GM12878 (cell line): ENCODE data around the gene NOS2. TPM values are rescaled to one million over a fixed set of nuclear protein-coding genes. Genes with fewer than 3 reads are reported as not detected.

ENCODE experiments used
- ATAC-seq: fragments of 200-7000 bp; cut with Tn5 transposase; 3 replicates; pipeline ENCODE4 v1.9.1; 2020; ENCODE audit warnings: mild to moderate bottlenecking, moderate library complexity
- BruUV-seq: library from RNA; stranded (reverse); fragments of 400-500 nt; replicated peaks from 2 replicates; lab custom pipeline; 2021; lab: Mats Ljungman, UMichigan
- CTCF ChIA-PET: fragments of 300-600 bp; sonication (Branson Sonifier 250); formaldehyde crosslinking; extraction: SDS; loops from one replicate; lab custom pipeline; 2021; ENCODE audit warnings: inconsistent platforms; lab: Yijun Ruan, JAX
- POLR2A ChIA-PET: fragments of 350-600 bp; formaldehyde crosslinking; extraction: SDS; loops from one replicate; lab custom pipeline; 2021; ENCODE audit warnings: inconsistent platforms; lab: Charles Lee
- RAD21 ChIA-PET: fragments of 300-600 bp; sonication (Branson Sonifier 250); formaldehyde crosslinking; loops from one replicate; lab custom pipeline; 2023; ENCODE audit warnings: antibody characterized with exemption; ENCODE audit not compliant: unreplicated experiment; lab: Charles Lee
- SMC1A ChIA-PET: fragments of 300-600 bp; sonication (Branson Sonifier 250); formaldehyde crosslinking; loops from one replicate; lab custom pipeline; 2023; ENCODE audit not compliant: unreplicated experiment, uncharacterized antibody; lab: Charles Lee
- DNase-seq: peaks from one replicate; pipeline ENCODE4 v3.0.0-alpha.2; 2011; ENCODE audit warnings: low read depth, low spot score
- FAIRE-seq: peaks from 3 replicates; lab custom pipeline; 2011; peaks lifted over from hg19 to GRCh38; lab: Jason Lieb, UNC
- H2AFZ ChIP-seq: 2 replicates; pipeline ENCODE4 v1.6.0; 2011; ENCODE audit warnings: low read depth, low read length, control low read depth; ENCODE audit not compliant: control insufficient read depth
- H3K27ac ChIP-seq: 2 replicates; pipeline ENCODE4 v1.5.1; 2011; ENCODE audit warnings: control low read depth; ENCODE audit not compliant: control insufficient read depth, insufficient read depth
- H3K27me3 ChIP-seq, 2 experiments: replicated peaks in 1 of 2; 2 replicates each; pipeline versions ENCODE4 v1.6.0 to v1.6.1; 2011; ENCODE audit warnings: low read length in 1 of 2; ENCODE audit not compliant: control insufficient read depth in 2 of 2, insufficient read depth in 2 of 2
- H3K36me3 ChIP-seq, 2 experiments: 2 replicates each; pipeline ENCODE4 v1.5.1; 2011; ENCODE audit warnings: low read length in 1 of 2; ENCODE audit not compliant: control insufficient read depth in 2 of 2, insufficient read depth in 2 of 2
- H3K4me1 ChIP-seq: 2 replicates; pipeline ENCODE4 v1.6.1; 2011; ENCODE audit warnings: mild to moderate bottlenecking, low read length, moderate library complexity, mixed read lengths; ENCODE audit not compliant: control insufficient read depth, insufficient read depth
- H3K4me2 ChIP-seq: 2 replicates; pipeline ENCODE4 v1.6.0; 2011; ENCODE audit warnings: control low read depth; ENCODE audit not compliant: control insufficient read depth, insufficient read depth
- H3K4me3 ChIP-seq: fragments of 200-600 bp; sonication (generic); 2 replicates; pipeline ENCODE4 v1.5.1; 2016
- H3K79me2 ChIP-seq: 2 replicates; pipeline ENCODE4 v1.6.0; 2011; ENCODE audit warnings: low read length; ENCODE audit not compliant: control insufficient read depth, insufficient read depth
- H3K9ac ChIP-seq: 2 replicates; pipeline ENCODE4 v1.8.0; 2011; ENCODE audit warnings: low read length, control low read depth, mixed read lengths; ENCODE audit not compliant: control insufficient read depth, insufficient read depth
- H3K9me3 ChIP-seq: replicated peaks from 3 replicates; pipeline ENCODE4 v1.5.1; 2011; ENCODE audit warnings: mild to moderate bottlenecking, low read length; ENCODE audit not compliant: control insufficient read depth, insufficient read depth
- H4K20me1 ChIP-seq: 2 replicates; pipeline ENCODE4 v1.6.0; 2011; ENCODE audit not compliant: control insufficient read depth, insufficient read depth
- FOXK2 ChIP-seq: fragments of 450-650 bp; IDR thresholded peaks from 2 replicates; pipeline ENCODE4 v1.6.1; 2017; ENCODE audit warnings: mild to moderate bottlenecking, moderate library complexity
- IRF4 ChIP-seq: IDR thresholded peaks from 2 replicates; pipeline ENCODE4 v1.6.1; 2011; ENCODE audit warnings: low read depth, low read length
- NFIC ChIP-seq: IDR thresholded peaks from 2 replicates; pipeline ENCODE4 v1.6.1; 2012; ENCODE audit warnings: low read depth, mild to moderate bottlenecking, inconsistent platforms, low read length, moderate library complexity
- NFYB ChIP-seq: IDR thresholded peaks from 2 replicates; pipeline ENCODE4 v1.6.1; 2011; ENCODE audit warnings: low read depth, mild to moderate bottlenecking, low read length, improper control_type of control experiment, moderate library complexity; ENCODE audit not compliant: insufficient read depth
- RAD51 ChIP-seq: fragments of 450-650 bp; IDR thresholded peaks from 2 replicates; pipeline ENCODE4 v1.6.1; 2016; ENCODE audit warnings: moderate library complexity, mild to moderate bottlenecking, inconsistent platforms
- SP1 ChIP-seq: IDR thresholded peaks from one replicate; pipeline ENCODE4 v1.6.1; 2011; ENCODE audit warnings: low read depth, low read length
- SUPT20H ChIP-seq: IDR thresholded peaks from 2 replicates; pipeline ENCODE4 v1.6.1; 2011; ENCODE audit warnings: low read depth, mild to moderate bottlenecking, low read length, moderate library complexity, borderline replicate concordance; ENCODE audit not compliant: control insufficient read depth
- TBL1XR1 ChIP-seq: IDR thresholded peaks from 2 replicates; pipeline ENCODE4 v1.6.1; 2012; ENCODE audit warnings: low read depth, low read length, improper control_type of control experiment
- YY1 ChIP-seq: IDR thresholded peaks from 2 replicates; pipeline ENCODE4 v1.6.1; 2011; ENCODE audit warnings: low read depth, mild to moderate bottlenecking, low read length
- ZSCAN29 ChIP-seq: fragments of 450-650 bp; IDR thresholded peaks from 2 replicates; pipeline ENCODE4 v1.6.1; 2017; ENCODE audit warnings: mild to moderate bottlenecking, moderate library complexity
- WGBS: methylation state at CpG from one replicate; pipeline ENCODE4 v1.1.6; 2016; ENCODE audit warnings: low lambda C conversion rate; ENCODE audit not compliant: insufficient replicate concordance, insufficient coverage; ENCODE audit errors: missing lambda C conversion rate; 5-methylcytosine and 5-hydroxymethylcytosine counted together
- in situ Hi-C: fragments of 300-500 bp; cut with MboI; formaldehyde crosslinking; loops from 9 replicates; pipeline ENCODE4 v1.14.3; 2018; ENCODE audit warnings: mixed read lengths
- intact Hi-C: fragments of 100-400 bp; cut with micrococcal nuclease; formaldehyde crosslinking; loops from one replicate; pipeline ENCODE4 v1.14.2; 2022; ENCODE audit not compliant: unreplicated experiment
- polyA plus RNA-seq, 11 experiments: library from polyadenylated mRNA; depleted of rRNA in 4 of 11; unstranded in 6 of 11; stranded (reverse) in 5 of 11; fragments of >200 nt; fragmentation: Nextera tagmentation in 4 of 11; fragmentation: Illumina TruSeq in 1 of 11; extraction: Ambion mirVana in 4 of 11; extraction: Trizol in 1 of 11; gene quantifications; 1 replicate in 1 of 11; 2 replicates in 10 of 11; pipeline versions ENCODE4 v1.2.1 to v1.2.3, GENCODE V29; 2011 to 2016; ENCODE audit warnings: inconsistent platforms in 2 of 11, missing spikeins in 2 of 11, low read depth in 1 of 11
- total RNA-seq, 4 experiments: library from RNA; depleted of rRNA in 3 of 4; stranded (reverse); fragments of >200 nt in 3 of 4; fragmentation: Illumina TruSeq in 1 of 4; extraction: Trizol in 1 of 4; gene quantifications; 2 replicates each; pipeline versions ENCODE4 v1.2.1 to v1.2.3, GENCODE V29; 2013 to 2021
- TF ChIP-seq, protein P1 (sequence below): IDR thresholded peaks from 2 replicates; pipeline ENCODE4 v1.6.1; 2012; ENCODE audit warnings: mild to moderate bottlenecking, low read depth, low read length
- TF ChIP-seq, protein P2 (sequence below): fragments of 450-650 bp; IDR thresholded peaks from 2 replicates; pipeline ENCODE4 v1.6.1; 2017; ENCODE audit warnings: mild to moderate bottlenecking, moderate library complexity
- TF ChIP-seq, protein P3 (sequence below): IDR thresholded peaks from 2 replicates; pipeline ENCODE4 v1.6.1; 2012; ENCODE audit warnings: improper control_type of control experiment, low read depth, low read length; ENCODE audit not compliant: insufficient replicate concordance

Gene NOS2
- total and polyA plus RNA-seq, 10 of the 15 experiments (the other 5 are each of a cell fraction or from before 2014, with no cell fraction given), result 0.01 to 0.05 (median 0.01) TPM; not detected in 7

DNA sequence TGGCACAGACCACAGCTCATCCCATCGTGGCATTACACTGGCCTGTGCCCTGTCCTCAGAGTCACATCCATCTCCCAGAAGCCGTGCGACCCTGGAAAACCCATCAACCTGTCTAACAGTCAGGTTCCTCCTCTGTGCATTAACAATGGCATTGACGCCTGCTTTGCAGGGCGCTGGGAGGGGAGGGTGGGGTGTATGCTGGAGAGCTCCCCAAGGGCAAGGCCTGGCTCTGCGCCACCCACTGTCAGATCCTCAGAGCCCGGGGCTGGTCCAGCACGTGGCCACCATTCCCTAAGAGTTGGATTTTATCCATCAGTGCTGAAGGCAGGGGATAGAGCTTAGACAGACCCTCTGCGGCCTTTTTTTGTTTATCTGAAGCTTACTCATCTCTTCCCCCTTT lies 28.7 kb downstream of the NOS2 start:
- H3K9me3 ChIP-seq, result no peaks in the 10 kb centered on the region
- no TSS peak for BruUV-seq
- intact Hi-C loops, result no loop called here
- TF ChIP-seq SP1 (no peak), IRF4 (no peak), RAD51 (no peak), FOXK2 (no peak), NFYB (no peak), SUPT20H (no peak), TBL1XR1 (no peak), YY1 (no peak), NFIC (no peak), ZSCAN29 (no peak)
- TF ChIP-seq, protein P1, sequence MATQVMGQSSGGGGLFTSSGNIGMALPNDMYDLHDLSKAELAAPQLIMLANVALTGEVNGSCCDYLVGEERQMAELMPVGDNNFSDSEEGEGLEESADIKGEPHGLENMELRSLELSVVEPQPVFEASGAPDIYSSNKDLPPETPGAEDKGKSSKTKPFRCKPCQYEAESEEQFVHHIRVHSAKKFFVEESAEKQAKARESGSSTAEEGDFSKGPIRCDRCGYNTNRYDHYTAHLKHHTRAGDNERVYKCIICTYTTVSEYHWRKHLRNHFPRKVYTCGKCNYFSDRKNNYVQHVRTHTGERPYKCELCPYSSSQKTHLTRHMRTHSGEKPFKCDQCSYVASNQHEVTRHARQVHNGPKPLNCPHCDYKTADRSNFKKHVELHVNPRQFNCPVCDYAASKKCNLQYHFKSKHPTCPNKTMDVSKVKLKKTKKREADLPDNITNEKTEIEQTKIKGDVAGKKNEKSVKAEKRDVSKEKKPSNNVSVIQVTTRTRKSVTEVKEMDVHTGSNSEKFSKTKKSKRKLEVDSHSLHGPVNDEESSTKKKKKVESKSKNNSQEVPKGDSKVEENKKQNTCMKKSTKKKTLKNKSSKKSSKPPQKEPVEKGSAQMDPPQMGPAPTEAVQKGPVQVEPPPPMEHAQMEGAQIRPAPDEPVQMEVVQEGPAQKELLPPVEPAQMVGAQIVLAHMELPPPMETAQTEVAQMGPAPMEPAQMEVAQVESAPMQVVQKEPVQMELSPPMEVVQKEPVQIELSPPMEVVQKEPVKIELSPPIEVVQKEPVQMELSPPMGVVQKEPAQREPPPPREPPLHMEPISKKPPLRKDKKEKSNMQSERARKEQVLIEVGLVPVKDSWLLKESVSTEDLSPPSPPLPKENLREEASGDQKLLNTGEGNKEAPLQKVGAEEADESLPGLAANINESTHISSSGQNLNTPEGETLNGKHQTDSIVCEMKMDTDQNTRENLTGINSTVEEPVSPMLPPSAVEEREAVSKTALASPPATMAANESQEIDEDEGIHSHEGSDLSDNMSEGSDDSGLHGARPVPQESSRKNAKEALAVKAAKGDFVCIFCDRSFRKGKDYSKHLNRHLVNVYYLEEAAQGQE, result no peak
- TF ChIP-seq, protein P2, sequence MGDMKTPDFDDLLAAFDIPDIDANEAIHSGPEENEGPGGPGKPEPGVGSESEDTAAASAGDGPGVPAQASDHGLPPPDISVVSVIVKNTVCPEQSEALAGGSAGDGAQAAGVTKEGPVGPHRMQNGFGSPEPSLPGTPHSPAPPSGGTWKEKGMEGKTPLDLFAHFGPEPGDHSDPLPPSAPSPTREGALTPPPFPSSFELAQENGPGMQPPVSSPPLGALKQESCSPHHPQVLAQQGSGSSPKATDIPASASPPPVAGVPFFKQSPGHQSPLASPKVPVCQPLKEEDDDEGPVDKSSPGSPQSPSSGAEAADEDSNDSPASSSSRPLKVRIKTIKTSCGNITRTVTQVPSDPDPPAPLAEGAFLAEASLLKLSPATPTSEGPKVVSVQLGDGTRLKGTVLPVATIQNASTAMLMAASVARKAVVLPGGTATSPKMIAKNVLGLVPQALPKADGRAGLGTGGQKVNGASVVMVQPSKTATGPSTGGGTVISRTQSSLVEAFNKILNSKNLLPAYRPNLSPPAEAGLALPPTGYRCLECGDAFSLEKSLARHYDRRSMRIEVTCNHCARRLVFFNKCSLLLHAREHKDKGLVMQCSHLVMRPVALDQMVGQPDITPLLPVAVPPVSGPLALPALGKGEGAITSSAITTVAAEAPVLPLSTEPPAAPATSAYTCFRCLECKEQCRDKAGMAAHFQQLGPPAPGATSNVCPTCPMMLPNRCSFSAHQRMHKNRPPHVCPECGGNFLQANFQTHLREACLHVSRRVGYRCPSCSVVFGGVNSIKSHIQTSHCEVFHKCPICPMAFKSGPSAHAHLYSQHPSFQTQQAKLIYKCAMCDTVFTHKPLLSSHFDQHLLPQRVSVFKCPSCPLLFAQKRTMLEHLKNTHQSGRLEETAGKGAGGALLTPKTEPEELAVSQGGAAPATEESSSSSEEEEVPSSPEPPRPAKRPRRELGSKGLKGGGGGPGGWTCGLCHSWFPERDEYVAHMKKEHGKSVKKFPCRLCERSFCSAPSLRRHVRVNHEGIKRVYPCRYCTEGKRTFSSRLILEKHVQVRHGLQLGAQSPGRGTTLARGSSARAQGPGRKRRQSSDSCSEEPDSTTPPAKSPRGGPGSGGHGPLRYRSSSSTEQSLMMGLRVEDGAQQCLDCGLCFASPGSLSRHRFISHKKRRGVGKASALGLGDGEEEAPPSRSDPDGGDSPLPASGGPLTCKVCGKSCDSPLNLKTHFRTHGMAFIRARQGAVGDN, result no peak
- TF ChIP-seq, protein P3, sequence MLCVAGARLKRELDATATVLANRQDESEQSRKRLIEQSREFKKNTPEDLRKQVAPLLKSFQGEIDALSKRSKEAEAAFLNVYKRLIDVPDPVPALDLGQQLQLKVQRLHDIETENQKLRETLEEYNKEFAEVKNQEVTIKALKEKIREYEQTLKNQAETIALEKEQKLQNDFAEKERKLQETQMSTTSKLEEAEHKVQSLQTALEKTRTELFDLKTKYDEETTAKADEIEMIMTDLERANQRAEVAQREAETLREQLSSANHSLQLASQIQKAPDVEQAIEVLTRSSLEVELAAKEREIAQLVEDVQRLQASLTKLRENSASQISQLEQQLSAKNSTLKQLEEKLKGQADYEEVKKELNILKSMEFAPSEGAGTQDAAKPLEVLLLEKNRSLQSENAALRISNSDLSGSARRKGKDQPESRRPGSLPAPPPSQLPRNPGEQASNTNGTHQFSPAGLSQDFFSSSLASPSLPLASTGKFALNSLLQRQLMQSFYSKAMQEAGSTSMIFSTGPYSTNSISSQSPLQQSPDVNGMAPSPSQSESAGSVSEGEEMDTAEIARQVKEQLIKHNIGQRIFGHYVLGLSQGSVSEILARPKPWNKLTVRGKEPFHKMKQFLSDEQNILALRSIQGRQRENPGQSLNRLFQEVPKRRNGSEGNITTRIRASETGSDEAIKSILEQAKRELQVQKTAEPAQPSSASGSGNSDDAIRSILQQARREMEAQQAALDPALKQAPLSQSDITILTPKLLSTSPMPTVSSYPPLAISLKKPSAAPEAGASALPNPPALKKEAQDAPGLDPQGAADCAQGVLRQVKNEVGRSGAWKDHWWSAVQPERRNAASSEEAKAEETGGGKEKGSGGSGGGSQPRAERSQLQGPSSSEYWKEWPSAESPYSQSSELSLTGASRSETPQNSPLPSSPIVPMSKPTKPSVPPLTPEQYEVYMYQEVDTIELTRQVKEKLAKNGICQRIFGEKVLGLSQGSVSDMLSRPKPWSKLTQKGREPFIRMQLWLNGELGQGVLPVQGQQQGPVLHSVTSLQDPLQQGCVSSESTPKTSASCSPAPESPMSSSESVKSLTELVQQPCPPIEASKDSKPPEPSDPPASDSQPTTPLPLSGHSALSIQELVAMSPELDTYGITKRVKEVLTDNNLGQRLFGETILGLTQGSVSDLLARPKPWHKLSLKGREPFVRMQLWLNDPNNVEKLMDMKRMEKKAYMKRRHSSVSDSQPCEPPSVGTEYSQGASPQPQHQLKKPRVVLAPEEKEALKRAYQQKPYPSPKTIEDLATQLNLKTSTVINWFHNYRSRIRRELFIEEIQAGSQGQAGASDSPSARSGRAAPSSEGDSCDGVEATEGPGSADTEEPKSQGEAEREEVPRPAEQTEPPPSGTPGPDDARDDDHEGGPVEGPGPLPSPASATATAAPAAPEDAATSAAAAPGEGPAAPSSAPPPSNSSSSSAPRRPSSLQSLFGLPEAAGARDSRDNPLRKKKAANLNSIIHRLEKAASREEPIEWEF, result no peak

More for the DNA sequence above, 28.7 kb downstream of the NOS2 start:
- 30% methylated on average over 9 of the region's 9 CpGs for WGBS
- ChIA-PET CTCF (no interaction called here), RAD21 (no interaction called here), POLR2A (no interaction called here), SMC1A (interaction anchor here (1.1 kb wide), 1 partner anchor 108 kb away, joined by 3 read pairs; no protein-coding TSS in a partner anchor)
- Histone ChIP-seq H3K4me3 (no peak overlapping the region), H3K4me1 (no peaks in the 10 kb centered on the region), H2AFZ (no peak overlapping the region), H4K20me1 (no peaks in the 10 kb centered on the region), H3K4me2 (no peak overlapping the region), H3K27me3 (no peaks in the 10 kb centered on the region; a peak in 2 of 4 replicates), H3K9ac (no peak overlapping the region), H3K79me2 (no peaks in the 10 kb centered on the region), H3K36me3 (no peaks in the 10 kb centered on the region), H3K27ac (no peak overlapping the region)
- FAIRE-seq, result no peak
- no peak for DNase-seq
- in situ Hi-C loops, result no loop called here
- no peak for ATAC-seq
